Astrocyte (in vitro differentiated cells and primary cell): ENCODE data around the gene MAN1B1.

ENCODE experiments used
- EZH2 ChIP-seq: IDR thresholded peaks from 2 replicates; pipeline ENCODE4 v1.6.1; 2012; ENCODE audit warnings: mild to moderate bottlenecking, low read length, inconsistent platforms; ENCODE audit not compliant: insufficient read depth
- TF ChIP-seq, protein P1 (sequence below): IDR thresholded peaks from 2 replicates; pipeline ENCODE4 v1.5.1; 2011; ENCODE audit warnings: low read depth, mild to moderate bottlenecking, inconsistent platforms, low read length, moderate library complexity; ENCODE audit not compliant: insufficient read depth

GRCh38 chr9:137150617-137151457 lies 64.1 kb downstream of the MAN1B1 start:
- TF ChIP-seq, protein P1, sequence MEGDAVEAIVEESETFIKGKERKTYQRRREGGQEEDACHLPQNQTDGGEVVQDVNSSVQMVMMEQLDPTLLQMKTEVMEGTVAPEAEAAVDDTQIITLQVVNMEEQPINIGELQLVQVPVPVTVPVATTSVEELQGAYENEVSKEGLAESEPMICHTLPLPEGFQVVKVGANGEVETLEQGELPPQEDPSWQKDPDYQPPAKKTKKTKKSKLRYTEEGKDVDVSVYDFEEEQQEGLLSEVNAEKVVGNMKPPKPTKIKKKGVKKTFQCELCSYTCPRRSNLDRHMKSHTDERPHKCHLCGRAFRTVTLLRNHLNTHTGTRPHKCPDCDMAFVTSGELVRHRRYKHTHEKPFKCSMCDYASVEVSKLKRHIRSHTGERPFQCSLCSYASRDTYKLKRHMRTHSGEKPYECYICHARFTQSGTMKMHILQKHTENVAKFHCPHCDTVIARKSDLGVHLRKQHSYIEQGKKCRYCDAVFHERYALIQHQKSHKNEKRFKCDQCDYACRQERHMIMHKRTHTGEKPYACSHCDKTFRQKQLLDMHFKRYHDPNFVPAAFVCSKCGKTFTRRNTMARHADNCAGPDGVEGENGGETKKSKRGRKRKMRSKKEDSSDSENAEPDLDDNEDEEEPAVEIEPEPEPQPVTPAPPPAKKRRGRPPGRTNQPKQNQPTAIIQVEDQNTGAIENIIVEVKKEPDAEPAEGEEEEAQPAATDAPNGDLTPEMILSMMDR = no peak
- TF ChIP-seq EZH2 = no peak
